HCT116 (cell line): Measurements from ENCODE around the gene PTGER3. TPM values are rescaled to one million over a fixed set of nuclear protein-coding genes. Genes with fewer than 3 reads are reported as not detected.

Experiments used
- ATAC-seq: fragments of 200-7000 bp; cut with Tn5 transposase; 2 replicates; pipeline ENCODE4 v1.9.1; 2020; ENCODE audit warnings: mild to moderate bottlenecking, moderate library complexity
- BruUV-seq: library from RNA; stranded (reverse); fragments of 400-500 nt; replicated peaks from 2 replicates; lab custom pipeline; 2021; lab: Mats Ljungman, UMichigan
- CTCF ChIA-PET: fragments of 300-600 bp; sonication (Branson Sonifier 250); formaldehyde crosslinking; loops from one replicate; lab custom pipeline; 2021; ENCODE audit warnings: antibody characterized with exemption; lab: Charles Lee
- POLR2A ChIA-PET: fragments of 300-600, 350-600 bp; sonication (Branson Sonifier 250); formaldehyde crosslinking; loops from one replicate; lab custom pipeline; 2021; ENCODE audit warnings: antibody characterized with exemption; lab: Charles Lee
- RAD21 ChIA-PET, 2 experiments: fragments of 300-600 bp; sonication (Branson Sonifier 250); formaldehyde crosslinking; loops; one replicate each; lab custom pipeline; 2023; ENCODE audit warnings: low total read pairs in 2 of 2; ENCODE audit not compliant: uncharacterized antibody in 2 of 2, unreplicated experiment in 2 of 2, low non-redundant PET in 1 of 2; lab: Charles Lee
- DNase-seq: peaks from one replicate; pipeline ENCODE4 v3.0.0-alpha.2; 2010; ENCODE audit warnings: low read depth, low spot score
- H2AFZ ChIP-seq: fragments of 200-600 bp; shearing (Covaris generic), sonication (generic); 2 replicates; pipeline ENCODE4 v1.6.1; 2017; ENCODE audit warnings: low read depth, mixed run types, mixed read lengths, antibody characterized with exemption, low read length; ENCODE audit not compliant: poor library complexity, severe bottlenecking
- H3K27ac ChIP-seq: 2 replicates; pipeline ENCODE4 v1.5.1; 2012; ENCODE audit warnings: low read depth, low read length
- H3K27me3 ChIP-seq: fragments of 200-600 bp; sonication (generic); 2 replicates; pipeline ENCODE4 v1.6.1; 2016; ENCODE audit warnings: mixed run types, low read length, mixed read lengths; ENCODE audit not compliant: insufficient read depth
- H3K36me3 ChIP-seq, 2 experiments: fragments of 200-500 bp in 1 of 2; fragments of 200-600 bp in 1 of 2; sonication (Bioruptor generic) in 1 of 2; sonication (generic) in 1 of 2; 2 replicates each; pipeline versions ENCODE4 v1.5.1 to v1.6.1; 2014 to 2016; ENCODE audit warnings: low read length in 2 of 2, inconsistent platforms in 1 of 2, mixed read lengths in 1 of 2, mixed run types in 1 of 2; ENCODE audit not compliant: insufficient read depth in 2 of 2, control insufficient read depth in 1 of 2
- H3K4me1 ChIP-seq, 2 experiments: fragments of 200-600 bp in 1 of 2; sonication (generic) in 1 of 2; 2 replicates each; pipeline versions ENCODE4 v1.5.1 to v1.6.1; 2012 to 2017; ENCODE audit warnings: low read length in 2 of 2, inconsistent platforms in 1 of 2, mild to moderate bottlenecking in 1 of 2, mixed read lengths in 1 of 2, mixed run types in 1 of 2, moderate library complexity in 1 of 2; ENCODE audit not compliant: insufficient read depth in 2 of 2, control insufficient read depth in 1 of 2
- H3K4me2 ChIP-seq: fragments of 200-600 bp; sonication (generic); 2 replicates; pipeline ENCODE4 v1.6.1; 2017; ENCODE audit warnings: mixed run types, low read length, mixed read lengths
- H3K4me3 ChIP-seq, 2 experiments: fragments of 200-600 bp in 1 of 2; sonication (generic) in 1 of 2; replicated peaks in 1 of 2; 2 replicates each; pipeline ENCODE4 v1.5.1; 2011 to 2016; ENCODE audit warnings: low read length in 2 of 2, control low read depth in 1 of 2, low read depth in 1 of 2, mild to moderate bottlenecking in 1 of 2, mixed read lengths in 1 of 2, mixed run types in 1 of 2
- H3K79me2 ChIP-seq: fragments of 200-600 bp; sonication (generic); 2 replicates; pipeline ENCODE4 v1.6.1; 2017; ENCODE audit warnings: mild to moderate bottlenecking, mixed run types, low read length, moderate library complexity, mixed read lengths; ENCODE audit not compliant: insufficient read depth
- H3K9ac ChIP-seq: fragments of 200-600 bp; sonication (generic); 2 replicates; pipeline ENCODE4 v1.6.1; 2016; ENCODE audit warnings: low read length, mixed read lengths
- H3K9me2 ChIP-seq: fragments of 200-600 bp; sonication (generic), shearing (Covaris generic); 2 replicates; pipeline ENCODE4 v1.6.1; 2017; ENCODE audit warnings: mixed run types, mild to moderate bottlenecking, moderate library complexity; ENCODE audit not compliant: insufficient read depth
- H3K9me3 ChIP-seq, 2 experiments: fragments of 200-500 bp in 1 of 2; fragments of 200-600 bp in 1 of 2; sonication (Bioruptor generic) in 1 of 2; sonication (generic) in 1 of 2; 2 replicates each; pipeline ENCODE4 v1.6.1; 2014 to 2017; ENCODE audit warnings: low read length in 2 of 2, mixed read lengths in 2 of 2, inconsistent platforms in 1 of 2, low read depth in 1 of 2, mild to moderate bottlenecking in 1 of 2, mixed run types in 1 of 2, moderate library complexity in 1 of 2; ENCODE audit not compliant: control insufficient read depth in 1 of 2, insufficient read depth in 1 of 2
- H4K20me1 ChIP-seq: fragments of 200-600 bp; sonication (generic), shearing (Covaris generic); 2 replicates; pipeline ENCODE4 v1.6.1; 2017; ENCODE audit warnings: mixed run types, mild to moderate bottlenecking, moderate library complexity; ENCODE audit not compliant: insufficient read depth
- CEBPB ChIP-seq: IDR thresholded peaks from 2 replicates; pipeline ENCODE4 v1.6.1; 2012; ENCODE audit warnings: low read depth
- EGR1 ChIP-seq: IDR thresholded peaks from 2 replicates; pipeline ENCODE4 v1.6.1; 2012; ENCODE audit warnings: low read depth
- ELF1 ChIP-seq: IDR thresholded peaks from 2 replicates; pipeline ENCODE4 v1.6.1; 2012; ENCODE audit warnings: low read depth, borderline replicate concordance
- EZH2 ChIP-seq: fragments of 200-600 bp; sonication (generic); IDR thresholded peaks from 2 replicates; pipeline ENCODE4 v1.6.1; 2017; ENCODE audit warnings: antibody characterized with exemption, mixed run types
- EZH2phosphoT487 ChIP-seq: fragments of 200-600 bp; IDR thresholded peaks from 2 replicates; pipeline ENCODE4 v1.6.1; 2018; ENCODE audit warnings: antibody characterized with exemption, borderline replicate concordance
- SP1 ChIP-seq: IDR thresholded peaks from 2 replicates; pipeline ENCODE4 v1.6.1; 2012; ENCODE audit warnings: low read depth
- SRF ChIP-seq: IDR thresholded peaks from 2 replicates; pipeline ENCODE4 v1.6.1; 2012; ENCODE audit warnings: low read depth
- TCF7L2 ChIP-seq: IDR thresholded peaks from 2 replicates; pipeline ENCODE4 v1.7.0; 2011; ENCODE audit warnings: borderline replicate concordance, inconsistent platforms; ENCODE audit not compliant: insufficient read depth, insufficient read length; ENCODE audit errors: extremely low read depth
- YY1 ChIP-seq: IDR thresholded peaks from 2 replicates; pipeline ENCODE4 v1.6.1; 2011; ENCODE audit warnings: low read length, low read depth, moderate library complexity, mild to moderate bottlenecking; ENCODE audit not compliant: insufficient replicate concordance; ENCODE audit errors: extremely low read depth
- ZNF274 ChIP-seq: fragments of 200-500 bp; sonication (Bioruptor generic); IDR thresholded peaks from 2 replicates; pipeline ENCODE4 v1.6.1; 2014; ENCODE audit warnings: mild to moderate bottlenecking, low read depth, low read length, inconsistent platforms
- intact Hi-C: fragments of 100-400 bp; cut with micrococcal nuclease; formaldehyde crosslinking; loops from 2 replicates; pipeline ENCODE4 v1.10.0; 2022
- total RNA-seq: library from RNA; stranded (reverse); gene quantifications from one replicate; pipeline ENCODE4 v1.2.1, GENCODE V29; 2021; ENCODE audit not compliant: unreplicated experiment
- TF ChIP-seq, protein P1 (sequence below), 3 experiments: fragments of 200-600 bp in 1 of 3; sonication (generic) in 1 of 3; IDR thresholded peaks in 2 of 3; conservative IDR thresholded peaks in 1 of 3; 2 replicates each; pipeline ENCODE4 v1.5.1; 2012 to 2017; ENCODE audit warnings: low read depth in 2 of 3, low read length in 2 of 3, antibody characterized with exemption in 1 of 3, borderline replicate concordance in 1 of 3, control low read depth in 1 of 3, mild to moderate bottlenecking in 1 of 3, mixed read lengths in 1 of 3, mixed run types in 1 of 3, moderate library complexity in 1 of 3; ENCODE audit not compliant: insufficient read depth in 1 of 3
- TF ChIP-seq, protein P2 (sequence below): IDR thresholded peaks from 2 replicates; pipeline ENCODE4 v1.6.1; 2012
- TF ChIP-seq, protein P3 (sequence below): IDR thresholded peaks from 2 replicates; pipeline ENCODE4 v1.6.1; 2012; ENCODE audit warnings: low read depth

PTGER3 gene
- total RNA-seq, 1 experiment from 2014 or later: 0.05 TPM

DNA sequence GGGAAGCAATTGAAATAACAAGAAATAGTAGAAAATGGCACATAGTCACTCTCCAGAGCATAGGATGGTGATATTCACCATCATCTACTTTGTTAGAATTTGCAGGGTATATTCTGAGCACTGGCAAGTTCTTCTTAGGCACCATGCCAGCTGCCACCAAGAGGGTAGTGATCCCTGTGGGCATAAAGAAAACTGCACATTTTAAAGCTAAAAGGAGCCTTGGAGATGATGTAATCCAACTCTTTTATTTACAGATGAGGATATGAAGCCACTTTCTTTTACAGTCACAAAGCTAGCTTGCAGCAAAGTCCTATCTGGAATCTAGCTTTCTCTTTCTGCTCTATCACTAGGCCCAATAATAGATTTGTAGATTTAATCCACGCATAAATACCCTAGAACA lies 69.0 kb downstream of the PTGER3 start:
- DNase-seq (no peak), ATAC-seq (no peak)
- BruUV-seq: no TSS peak
- ChIA-PET RAD21 (no interaction called here), CTCF (no interaction called here)
- Histone ChIP-seq H3K4me2 (no peak overlapping the region), H3K9ac (no peak overlapping the region), H3K4me1 (no peaks in the 10 kb centered on the region), H3K27ac (no peak overlapping the region)
- TF ChIP-seq EZH2phosphoT487 (no peak), ZNF274 (no peak), TCF7L2 (no peak), YY1 (no peak)
- TF ChIP-seq, protein P1, sequence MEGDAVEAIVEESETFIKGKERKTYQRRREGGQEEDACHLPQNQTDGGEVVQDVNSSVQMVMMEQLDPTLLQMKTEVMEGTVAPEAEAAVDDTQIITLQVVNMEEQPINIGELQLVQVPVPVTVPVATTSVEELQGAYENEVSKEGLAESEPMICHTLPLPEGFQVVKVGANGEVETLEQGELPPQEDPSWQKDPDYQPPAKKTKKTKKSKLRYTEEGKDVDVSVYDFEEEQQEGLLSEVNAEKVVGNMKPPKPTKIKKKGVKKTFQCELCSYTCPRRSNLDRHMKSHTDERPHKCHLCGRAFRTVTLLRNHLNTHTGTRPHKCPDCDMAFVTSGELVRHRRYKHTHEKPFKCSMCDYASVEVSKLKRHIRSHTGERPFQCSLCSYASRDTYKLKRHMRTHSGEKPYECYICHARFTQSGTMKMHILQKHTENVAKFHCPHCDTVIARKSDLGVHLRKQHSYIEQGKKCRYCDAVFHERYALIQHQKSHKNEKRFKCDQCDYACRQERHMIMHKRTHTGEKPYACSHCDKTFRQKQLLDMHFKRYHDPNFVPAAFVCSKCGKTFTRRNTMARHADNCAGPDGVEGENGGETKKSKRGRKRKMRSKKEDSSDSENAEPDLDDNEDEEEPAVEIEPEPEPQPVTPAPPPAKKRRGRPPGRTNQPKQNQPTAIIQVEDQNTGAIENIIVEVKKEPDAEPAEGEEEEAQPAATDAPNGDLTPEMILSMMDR (IDR thresholded peaks at IDR 0.05 in 2 of 3, conservative IDR thresholded peaks at IDR 0.05 in 1 of 3; ENCODE audit: borderline replicate concordance in 1 of 3, insufficient read depth in 1 of 3, low read depth in 2 of 3, low read length in 2 of 3): 0 out of 6 replicates have a peak, but pooled peaks of 1 of the 3 experiments have one; percentile 11
- TF ChIP-seq, all 23 proteins: peak for 1
- no peak overlapping the region for H3K4me3 ChIP-seq
- H3K27me3 ChIP-seq: peaks cover 36% of the 10 kb centered on the region
- intact Hi-C loops: no loop called here
- no peaks in the 10 kb centered on the region for H3K79me2 ChIP-seq
- POLR2A ChIA-PET: no interaction called here
- no peaks in the 10 kb centered on the region for H3K9me2 ChIP-seq
- H3K36me3 ChIP-seq: no peaks in the 10 kb centered on the region
- H3K9me3 ChIP-seq: no peaks in the 10 kb centered on the region
- H2AFZ ChIP-seq: no peak overlapping the region
- no peaks in the 10 kb centered on the region for H4K20me1 ChIP-seq

DNA sequence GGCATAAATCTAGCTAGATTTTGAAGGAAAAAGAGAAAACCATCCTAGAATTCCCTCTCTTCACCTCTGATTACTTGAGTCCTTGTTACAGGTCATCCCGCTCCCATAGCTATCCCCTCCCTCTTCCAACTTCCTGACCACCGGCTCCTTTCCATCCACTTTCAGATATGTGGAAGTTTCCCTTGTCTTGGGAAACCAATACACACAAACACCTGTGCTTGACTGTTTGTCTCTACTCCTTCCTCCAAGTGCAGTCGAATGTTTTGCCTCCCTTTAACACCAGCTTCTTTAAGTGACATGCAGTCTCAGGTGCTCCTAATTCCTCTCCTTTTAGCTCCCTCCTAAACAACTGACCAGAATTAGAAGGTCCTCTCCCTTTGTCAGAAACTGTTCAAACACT lies 70.0 kb downstream of the PTGER3 start:
- BruUV-seq: no TSS peak
- RAD21 ChIA-PET: no interaction called here
- DNase-seq (no peak), ATAC-seq (no peak)
- POLR2A ChIA-PET: no interaction called here
- H3K4me3 ChIP-seq: no peak overlapping the region
- H2AFZ ChIP-seq: no peak overlapping the region
- no peaks in the 10 kb centered on the region for H3K4me1 ChIP-seq
- H3K9me2 ChIP-seq: no peaks in the 10 kb centered on the region
- no peaks in the 10 kb centered on the region for H3K9me3 ChIP-seq
- no peak overlapping the region for H3K27ac ChIP-seq
- H3K36me3 ChIP-seq: no peaks in the 10 kb centered on the region
- intact Hi-C loops: no loop called here
- peaks cover 31% of the 10 kb centered on the region for H3K27me3 ChIP-seq
- CTCF ChIA-PET: interaction anchor here (1.0 kb wide), 1 partner anchor 10 kb away, joined by 3 read pairs; no protein-coding TSS in a partner anchor
- TF ChIP-seq, protein P2, sequence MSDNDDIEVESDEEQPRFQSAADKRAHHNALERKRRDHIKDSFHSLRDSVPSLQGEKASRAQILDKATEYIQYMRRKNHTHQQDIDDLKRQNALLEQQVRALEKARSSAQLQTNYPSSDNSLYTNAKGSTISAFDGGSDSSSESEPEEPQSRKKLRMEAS: no peak
- TF ChIP-seq, protein P3, sequence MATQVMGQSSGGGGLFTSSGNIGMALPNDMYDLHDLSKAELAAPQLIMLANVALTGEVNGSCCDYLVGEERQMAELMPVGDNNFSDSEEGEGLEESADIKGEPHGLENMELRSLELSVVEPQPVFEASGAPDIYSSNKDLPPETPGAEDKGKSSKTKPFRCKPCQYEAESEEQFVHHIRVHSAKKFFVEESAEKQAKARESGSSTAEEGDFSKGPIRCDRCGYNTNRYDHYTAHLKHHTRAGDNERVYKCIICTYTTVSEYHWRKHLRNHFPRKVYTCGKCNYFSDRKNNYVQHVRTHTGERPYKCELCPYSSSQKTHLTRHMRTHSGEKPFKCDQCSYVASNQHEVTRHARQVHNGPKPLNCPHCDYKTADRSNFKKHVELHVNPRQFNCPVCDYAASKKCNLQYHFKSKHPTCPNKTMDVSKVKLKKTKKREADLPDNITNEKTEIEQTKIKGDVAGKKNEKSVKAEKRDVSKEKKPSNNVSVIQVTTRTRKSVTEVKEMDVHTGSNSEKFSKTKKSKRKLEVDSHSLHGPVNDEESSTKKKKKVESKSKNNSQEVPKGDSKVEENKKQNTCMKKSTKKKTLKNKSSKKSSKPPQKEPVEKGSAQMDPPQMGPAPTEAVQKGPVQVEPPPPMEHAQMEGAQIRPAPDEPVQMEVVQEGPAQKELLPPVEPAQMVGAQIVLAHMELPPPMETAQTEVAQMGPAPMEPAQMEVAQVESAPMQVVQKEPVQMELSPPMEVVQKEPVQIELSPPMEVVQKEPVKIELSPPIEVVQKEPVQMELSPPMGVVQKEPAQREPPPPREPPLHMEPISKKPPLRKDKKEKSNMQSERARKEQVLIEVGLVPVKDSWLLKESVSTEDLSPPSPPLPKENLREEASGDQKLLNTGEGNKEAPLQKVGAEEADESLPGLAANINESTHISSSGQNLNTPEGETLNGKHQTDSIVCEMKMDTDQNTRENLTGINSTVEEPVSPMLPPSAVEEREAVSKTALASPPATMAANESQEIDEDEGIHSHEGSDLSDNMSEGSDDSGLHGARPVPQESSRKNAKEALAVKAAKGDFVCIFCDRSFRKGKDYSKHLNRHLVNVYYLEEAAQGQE: no peak
- TF ChIP-seq EZH2: no peak
- no peak for TF ChIP-seq CEBPB
- TF ChIP-seq EZH2phosphoT487: no peak
- TF ChIP-seq EGR1: no peak
- TF ChIP-seq SRF: no peak
- no peak for TF ChIP-seq SP1
- TF ChIP-seq ZNF274: no peak
- TF ChIP-seq YY1: no peak
- no peak for TF ChIP-seq ELF1
- H3K79me2 ChIP-seq: no peaks in the 10 kb centered on the region
- H3K9ac ChIP-seq: no peak overlapping the region
- H4K20me1 ChIP-seq: no peaks in the 10 kb centered on the region
- H3K4me2 ChIP-seq: no peak overlapping the region
